Neutrophil (primary cell): Measurements from ENCODE around the gene IDH3G.

Source experiments
- H3K27ac ChIP-seq: fragments of 200-600 bp; sonication (generic); 2 replicates; pipeline ENCODE4 v1.5.1; 2016; ENCODE audit warnings: mild to moderate bottlenecking, moderate library complexity
- H3K27me3 ChIP-seq: fragments of 200-600 bp; sonication (generic); 2 replicates; pipeline ENCODE4 v1.6.0; 2016; ENCODE audit warnings: mild to moderate bottlenecking
- H3K36me3 ChIP-seq: fragments of 200-600 bp; sonication (generic); 2 replicates; pipeline ENCODE4 v1.5.1; 2017
- H3K4me1 ChIP-seq, 2 experiments: fragments of 200-600 bp in 1 of 2; sonication (generic) in 1 of 2; 1 replicate in 1 of 2; 2 replicates in 1 of 2; pipeline versions ENCODE4 v1.5.1 to v1.6.1; 2013 to 2016; ENCODE audit warnings: low read depth in 1 of 2, low read length in 1 of 2, mild to moderate bottlenecking in 1 of 2, moderate library complexity in 1 of 2; ENCODE audit not compliant: control insufficient read depth in 1 of 2, insufficient read depth in 1 of 2
- H3K4me3 ChIP-seq, 2 experiments: fragments of 200-600 bp in 1 of 2; sonication (generic) in 1 of 2; 1 replicate in 1 of 2; 2 replicates in 1 of 2; pipeline ENCODE4 v1.5.1; 2013 to 2016; ENCODE audit warnings: low read depth in 1 of 2, low read length in 1 of 2, mild to moderate bottlenecking in 1 of 2, moderate library complexity in 1 of 2
- H3K9me3 ChIP-seq: fragments of 200-600 bp; sonication (generic); 2 replicates; pipeline ENCODE4 v1.5.1; 2016
- TF ChIP-seq, protein P1 (sequence below): fragments of 200-600 bp; sonication (generic); IDR thresholded peaks from 2 replicates; pipeline ENCODE4 v1.5.1; 2016; ENCODE audit warnings: antibody characterized with exemption

Gene IDH3G

DNA sequence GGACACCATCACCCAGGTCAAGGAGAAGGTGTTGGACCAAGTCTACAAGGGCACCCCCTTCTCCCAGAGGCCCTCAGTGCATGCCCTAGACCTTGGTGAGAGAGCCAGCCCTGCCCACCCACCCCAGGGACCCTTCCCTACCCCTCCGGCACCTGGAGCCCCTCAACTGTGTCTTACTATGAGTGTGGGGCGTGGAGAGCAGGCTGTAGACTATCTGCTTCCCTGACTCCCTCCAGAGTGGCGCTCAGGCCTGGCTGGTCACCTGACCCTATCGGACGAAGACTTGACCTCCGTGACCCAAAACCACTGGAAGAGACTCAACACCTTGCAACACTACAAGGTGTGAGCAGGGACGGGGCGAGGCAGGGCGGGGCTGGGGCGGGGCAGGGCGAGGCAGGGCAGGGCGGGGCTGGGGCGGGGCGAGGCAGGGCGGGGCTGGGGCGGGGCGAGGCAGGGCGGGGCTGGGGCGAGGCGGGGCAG, 18.0 kb downstream of the IDH3G start:
- no peak overlapping the region for H3K27ac ChIP-seq
- no peaks in the 10 kb centered on the region for H3K36me3 ChIP-seq
- TF ChIP-seq, protein P1, sequence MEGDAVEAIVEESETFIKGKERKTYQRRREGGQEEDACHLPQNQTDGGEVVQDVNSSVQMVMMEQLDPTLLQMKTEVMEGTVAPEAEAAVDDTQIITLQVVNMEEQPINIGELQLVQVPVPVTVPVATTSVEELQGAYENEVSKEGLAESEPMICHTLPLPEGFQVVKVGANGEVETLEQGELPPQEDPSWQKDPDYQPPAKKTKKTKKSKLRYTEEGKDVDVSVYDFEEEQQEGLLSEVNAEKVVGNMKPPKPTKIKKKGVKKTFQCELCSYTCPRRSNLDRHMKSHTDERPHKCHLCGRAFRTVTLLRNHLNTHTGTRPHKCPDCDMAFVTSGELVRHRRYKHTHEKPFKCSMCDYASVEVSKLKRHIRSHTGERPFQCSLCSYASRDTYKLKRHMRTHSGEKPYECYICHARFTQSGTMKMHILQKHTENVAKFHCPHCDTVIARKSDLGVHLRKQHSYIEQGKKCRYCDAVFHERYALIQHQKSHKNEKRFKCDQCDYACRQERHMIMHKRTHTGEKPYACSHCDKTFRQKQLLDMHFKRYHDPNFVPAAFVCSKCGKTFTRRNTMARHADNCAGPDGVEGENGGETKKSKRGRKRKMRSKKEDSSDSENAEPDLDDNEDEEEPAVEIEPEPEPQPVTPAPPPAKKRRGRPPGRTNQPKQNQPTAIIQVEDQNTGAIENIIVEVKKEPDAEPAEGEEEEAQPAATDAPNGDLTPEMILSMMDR, result no peak
- H3K4me3 ChIP-seq, result no peak overlapping the region
- peaks cover 27% of the 10 kb centered on the region for H3K27me3 ChIP-seq
- no peaks in the 10 kb centered on the region for H3K4me1 ChIP-seq
- H3K9me3 ChIP-seq, result no peaks in the 10 kb centered on the region

DNA sequence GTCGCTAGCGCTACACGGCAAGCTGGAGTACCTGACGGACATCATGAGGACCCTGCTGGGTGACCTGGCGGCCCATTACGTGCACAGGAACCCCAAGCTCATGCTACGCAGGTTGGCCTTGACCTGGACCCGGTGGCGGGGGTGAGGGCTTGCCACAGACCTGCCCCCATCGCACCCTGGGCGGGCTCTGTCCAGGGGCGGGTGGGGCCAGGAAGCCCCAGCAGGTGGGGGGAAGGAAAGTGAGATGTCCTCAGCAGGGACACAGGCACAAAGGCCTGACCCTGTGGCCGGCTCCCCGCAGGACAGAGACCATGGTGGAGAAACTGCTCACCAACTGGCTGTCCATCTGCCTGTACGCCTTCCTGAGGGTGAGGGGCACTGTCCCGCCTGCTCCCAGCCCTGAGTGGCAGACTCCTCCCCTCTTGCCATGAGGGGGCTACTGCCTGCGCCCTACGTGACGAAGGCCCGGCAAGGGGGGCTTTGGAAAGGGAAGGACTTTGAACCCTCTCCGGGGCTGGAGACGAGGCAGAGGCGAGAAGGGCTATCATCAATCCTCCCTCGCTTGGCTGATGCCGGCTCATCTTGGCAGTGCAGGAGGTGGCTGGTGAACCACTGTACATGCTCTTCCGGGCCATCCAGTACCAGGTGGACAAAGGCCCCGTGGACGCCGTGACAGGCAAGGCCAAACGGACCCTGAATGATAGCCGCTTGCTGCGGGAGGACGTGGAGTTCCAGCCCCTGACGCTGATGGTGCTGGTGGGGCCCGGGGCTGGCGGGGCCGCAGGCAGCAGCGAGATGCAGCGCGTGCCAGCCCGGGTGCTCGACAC, 18.7 kb downstream of the IDH3G start:
- Histone ChIP-seq H3K9me3 (no peaks in the 10 kb centered on the region), H3K36me3 (no peaks in the 10 kb centered on the region), H3K4me3 (no peak overlapping the region), H3K4me1 (no peaks in the 10 kb centered on the region), H3K27ac (no peak overlapping the region), H3K27me3 (peaks cover 20% of the 10 kb centered on the region)
- TF ChIP-seq, protein P1, result no peak

DNA sequence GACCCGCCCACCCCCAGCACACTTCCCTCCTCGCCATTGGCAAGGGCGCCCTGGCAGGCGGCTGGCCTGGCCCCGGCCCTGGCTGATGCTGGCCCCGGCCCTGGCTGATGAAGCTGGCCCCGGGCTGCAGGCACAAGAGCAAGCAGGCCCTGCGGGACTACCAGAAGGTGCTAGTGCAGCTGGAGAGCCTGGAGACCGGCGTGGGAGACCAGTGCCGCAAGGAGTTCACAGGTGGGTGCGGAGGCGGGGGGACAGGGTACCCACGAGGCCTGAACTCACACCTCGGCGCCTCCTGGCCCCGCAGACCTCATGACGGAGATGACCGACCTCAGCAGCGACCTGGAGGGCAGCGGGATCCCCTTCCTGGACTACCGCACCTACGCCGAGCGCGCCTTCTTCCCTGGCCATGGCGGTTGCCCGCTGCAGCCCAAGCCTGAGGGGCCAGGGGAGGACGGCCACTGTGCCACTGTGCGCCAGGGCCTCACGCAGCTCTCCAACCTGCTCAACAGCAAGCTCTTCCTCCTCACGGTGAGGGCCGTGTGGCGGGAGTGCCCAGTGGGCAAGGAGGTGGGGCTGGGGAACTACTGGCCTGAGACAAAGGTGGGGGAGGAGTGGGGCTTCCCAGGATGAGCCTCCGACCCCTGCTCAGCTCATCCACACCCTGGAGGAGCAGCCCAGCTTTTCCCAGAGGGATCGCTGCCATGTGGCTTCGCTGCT, 19.4 kb downstream of the IDH3G start:
- no peaks in the 10 kb centered on the region for H3K36me3 ChIP-seq

DNA sequence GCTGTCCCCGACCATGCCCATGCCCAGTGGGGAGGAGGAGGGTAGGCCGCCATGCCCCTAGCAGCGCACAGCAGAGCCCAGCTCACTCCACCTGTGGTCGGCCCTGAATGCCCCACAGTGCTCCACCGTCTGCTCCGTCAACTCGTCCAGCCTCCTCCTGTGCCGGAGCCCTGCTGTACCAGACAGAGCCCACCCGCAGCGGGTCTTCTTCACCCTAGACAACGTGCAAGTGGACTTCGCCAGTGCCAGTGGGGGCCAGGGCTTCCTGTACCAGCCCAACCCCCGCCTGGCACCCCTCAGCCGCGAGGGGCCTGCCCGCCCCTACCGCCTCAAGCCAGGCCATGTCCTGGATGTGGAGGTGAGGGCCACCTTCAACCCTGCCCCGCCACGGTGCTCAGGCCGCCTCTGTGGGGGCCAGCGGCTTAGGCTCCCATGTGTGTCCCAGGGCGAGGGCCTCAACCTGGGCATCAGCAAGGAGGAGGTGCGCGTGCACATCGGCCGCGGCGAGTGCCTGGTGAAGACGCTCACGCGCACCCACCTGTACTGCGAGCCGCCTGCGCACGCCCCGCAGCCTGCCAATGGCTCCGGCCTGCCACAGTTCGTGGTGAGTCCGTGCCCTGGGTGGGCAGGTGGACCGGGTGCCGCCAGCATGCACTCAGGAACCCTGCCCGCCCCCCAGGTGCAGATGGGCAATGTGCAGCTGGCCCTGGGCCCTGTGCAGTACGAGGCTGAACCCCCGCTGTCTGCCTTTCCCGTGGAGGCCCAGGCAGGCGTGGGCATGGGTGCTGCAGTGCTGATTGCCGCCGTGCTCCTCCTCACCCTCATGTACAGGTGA, 20.2 kb downstream of the IDH3G start:
- no peak overlapping the region for H3K4me3 ChIP-seq
- no peaks in the 10 kb centered on the region for H3K4me1 ChIP-seq
- H3K36me3 ChIP-seq, result no peaks in the 10 kb centered on the region
- no peaks in the 10 kb centered on the region for H3K9me3 ChIP-seq
- peaks cover 5% of the 10 kb centered on the region for H3K27me3 ChIP-seq
- H3K27ac ChIP-seq, result no peak overlapping the region
- TF ChIP-seq, protein P1, result no peak

More for the DNA sequence above, 19.4 kb downstream of the IDH3G start:
- Histone ChIP-seq H3K4me3 (no peak overlapping the region), H3K4me1 (no peaks in the 10 kb centered on the region), H3K27ac (no peak overlapping the region), H3K9me3 (no peaks in the 10 kb centered on the region), H3K27me3 (peaks cover 13% of the 10 kb centered on the region)
- TF ChIP-seq, protein P1, result no peak

DNA sequence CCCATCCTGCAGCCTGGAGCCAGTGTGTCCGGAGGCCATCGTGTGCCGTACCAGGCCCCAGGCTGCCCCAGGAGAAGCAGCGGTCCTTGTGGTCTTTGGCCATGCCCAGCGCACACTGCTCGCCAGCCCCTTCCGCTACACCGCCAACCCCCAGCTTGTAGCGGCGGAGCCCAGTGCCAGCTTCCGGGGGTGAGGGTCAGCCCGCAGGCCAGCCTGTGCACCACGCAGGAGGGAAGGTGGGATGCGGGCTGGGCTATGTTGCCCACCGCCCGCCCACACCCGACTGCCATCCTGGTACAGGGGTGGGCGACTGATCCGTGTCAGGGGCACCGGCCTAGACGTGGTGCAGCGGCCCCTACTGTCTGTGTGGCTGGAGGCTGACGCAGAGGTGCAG, 21.0 kb downstream of the IDH3G start:
- no peak overlapping the region for H3K4me3 ChIP-seq
- H3K27me3 ChIP-seq, result no peaks in the 10 kb centered on the region
- H3K9me3 ChIP-seq, result no peaks in the 10 kb centered on the region
- H3K27ac ChIP-seq, result no peak overlapping the region
- H3K4me1 ChIP-seq, result no peaks in the 10 kb centered on the region
- H3K36me3 ChIP-seq, result no peaks in the 10 kb centered on the region
- TF ChIP-seq, protein P1, result no peak
